C1 segment of cervical spinal cord (tissue), 14 donors: Measurements from ENCODE around the gene TFEC.
"Not testable (repeated sequence)": the region's sequence is repeated elsewhere in the genome, so short reads cannot be mapped to it uniquely, and the experiment has no call there.

Experiments
- DNase-seq, 14 donors: peaks; one replicate each; lab custom pipeline; 2025; lab: John Stamatoyannopoulos, UW

Gene TFEC, protein sequence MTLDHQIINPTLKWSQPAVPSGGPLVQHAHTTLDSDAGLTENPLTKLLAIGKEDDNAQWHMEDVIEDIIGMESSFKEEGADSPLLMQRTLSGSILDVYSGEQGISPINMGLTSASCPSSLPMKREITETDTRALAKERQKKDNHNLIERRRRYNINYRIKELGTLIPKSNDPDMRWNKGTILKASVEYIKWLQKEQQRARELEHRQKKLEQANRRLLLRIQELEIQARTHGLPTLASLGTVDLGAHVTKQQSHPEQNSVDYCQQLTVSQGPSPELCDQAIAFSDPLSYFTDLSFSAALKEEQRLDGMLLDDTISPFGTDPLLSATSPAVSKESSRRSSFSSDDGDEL

DNA sequence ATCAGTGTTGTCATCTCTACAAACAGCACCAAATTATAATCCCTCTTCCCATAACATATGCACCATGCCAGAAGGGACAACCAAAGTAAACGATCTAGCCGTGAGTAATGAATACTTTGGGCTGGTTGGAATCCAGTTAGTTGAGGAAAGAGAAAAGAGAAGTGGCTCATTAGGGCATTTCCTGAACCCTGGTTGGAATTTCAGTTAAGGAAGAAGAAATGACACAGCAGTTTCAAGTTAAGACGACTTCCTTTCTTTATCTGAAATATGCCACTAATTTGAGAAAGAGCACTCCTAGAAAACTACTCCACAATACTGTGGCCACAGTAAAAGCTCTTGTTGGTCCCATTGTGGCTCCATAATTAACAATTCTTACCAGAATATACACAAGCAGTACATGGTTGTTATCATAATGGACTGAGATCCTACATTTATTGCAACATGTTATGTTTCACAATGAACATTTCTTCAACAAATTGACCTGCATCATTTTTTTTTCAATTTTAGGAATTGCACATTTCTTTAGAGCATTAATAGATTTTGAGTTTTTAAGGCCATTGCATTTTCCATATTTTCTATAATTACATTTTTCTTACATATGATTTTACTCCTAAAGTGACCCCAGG is at the start of gene TFEC:
TFEC (minus strand) TSS at position 113 of the 626 bp plus-strand sequence. CDS start 46,322 bp downstream, outside the sequence.
- no peak for DNase-seq

DNA sequence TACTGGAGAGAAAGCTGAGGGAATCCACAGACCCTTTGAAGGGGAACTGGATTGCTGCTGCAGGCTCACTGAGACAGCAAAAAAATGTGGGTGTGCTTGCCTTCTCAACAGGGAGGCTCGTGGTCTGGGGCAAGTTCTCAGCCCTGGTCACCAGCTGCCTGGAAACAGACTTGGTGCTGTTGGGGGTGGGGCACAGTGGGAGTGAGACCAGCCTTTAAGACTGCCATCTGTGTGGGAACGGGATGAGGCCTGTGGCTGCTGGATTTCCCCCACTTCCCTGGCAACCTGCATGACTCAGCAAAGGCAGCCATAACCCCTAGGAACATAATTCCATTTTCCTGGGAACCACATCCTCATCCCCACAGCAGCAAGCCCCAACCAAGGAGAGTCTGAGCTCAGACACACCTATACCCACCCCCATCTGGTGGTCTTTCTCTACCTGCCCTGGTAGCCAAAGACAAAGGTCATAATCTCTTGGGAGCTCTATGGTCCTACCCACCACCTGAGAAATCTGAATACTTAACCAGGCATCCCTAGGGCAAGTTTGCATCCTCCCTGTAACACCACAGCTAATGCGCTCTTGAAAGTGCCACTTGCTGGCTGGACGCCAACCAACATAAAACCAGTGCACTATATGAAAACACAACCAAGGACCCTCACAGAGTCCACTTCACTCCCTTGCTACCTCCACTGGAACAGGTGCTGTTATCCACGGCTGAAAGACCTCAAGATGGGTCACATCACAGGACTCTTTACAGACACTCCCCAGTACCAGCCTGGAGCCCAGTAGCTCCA is 45.0 kb upstream of the TFEC start:
- DNase-seq = no peak

DNA sequence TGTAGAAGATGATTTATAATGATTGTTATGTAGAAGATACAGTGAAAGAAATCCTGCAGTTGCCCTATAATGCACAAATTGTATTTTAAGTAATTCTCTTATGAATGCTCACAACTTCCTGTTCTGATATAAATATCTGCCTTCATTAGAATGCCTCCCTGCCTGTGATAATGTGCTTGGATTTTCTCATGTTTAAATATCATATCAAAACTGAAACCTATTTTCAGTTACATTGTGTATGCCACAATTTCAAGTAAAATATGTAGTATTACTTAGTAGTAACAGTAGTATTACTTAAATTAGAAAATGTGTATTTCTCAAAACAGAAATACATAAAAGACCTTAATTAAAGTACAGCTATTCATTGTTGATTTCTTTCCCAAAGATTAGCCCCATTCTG is 41.1 kb upstream of the TFEC start:
- DNase-seq = no peak

DNA sequence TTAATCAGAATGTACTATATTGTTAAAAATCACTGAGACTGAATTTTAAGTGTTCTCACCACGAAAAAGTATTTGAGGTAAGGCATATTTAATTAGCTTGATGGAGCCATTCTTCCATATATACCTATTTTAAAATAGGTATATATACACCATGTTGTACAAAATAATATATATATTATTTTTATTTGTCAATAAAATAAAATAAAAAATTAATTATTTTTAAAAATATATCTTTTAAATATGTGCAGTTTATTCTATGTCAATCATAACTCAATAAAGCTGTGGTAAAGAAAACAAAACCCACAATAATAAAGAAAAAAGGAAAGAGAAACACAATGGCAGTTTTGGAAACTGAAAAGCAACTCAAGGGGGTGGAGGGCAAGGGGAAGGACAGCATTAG is 33.6 kb upstream of the TFEC start:
- no peak for DNase-seq

DNA sequence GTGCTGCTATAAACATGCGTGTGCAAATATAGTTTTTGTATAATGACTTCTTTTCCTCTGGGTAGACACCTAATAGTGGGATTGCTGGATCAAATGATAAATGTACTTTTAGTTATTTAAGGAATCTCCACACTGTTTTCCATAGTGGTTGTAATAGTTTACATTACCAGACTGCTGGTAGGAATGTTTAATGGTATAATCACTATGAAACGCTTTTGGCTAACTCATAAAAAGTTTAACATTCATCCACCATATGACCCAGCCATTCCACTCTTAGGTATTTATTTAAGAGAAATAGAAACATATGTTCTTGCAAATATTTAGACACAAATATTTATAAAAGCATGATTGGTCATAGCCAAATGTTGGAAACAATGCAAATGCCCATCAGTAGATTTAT is 32.1 kb upstream of the TFEC start:
- DNase-seq = no peak

DNA sequence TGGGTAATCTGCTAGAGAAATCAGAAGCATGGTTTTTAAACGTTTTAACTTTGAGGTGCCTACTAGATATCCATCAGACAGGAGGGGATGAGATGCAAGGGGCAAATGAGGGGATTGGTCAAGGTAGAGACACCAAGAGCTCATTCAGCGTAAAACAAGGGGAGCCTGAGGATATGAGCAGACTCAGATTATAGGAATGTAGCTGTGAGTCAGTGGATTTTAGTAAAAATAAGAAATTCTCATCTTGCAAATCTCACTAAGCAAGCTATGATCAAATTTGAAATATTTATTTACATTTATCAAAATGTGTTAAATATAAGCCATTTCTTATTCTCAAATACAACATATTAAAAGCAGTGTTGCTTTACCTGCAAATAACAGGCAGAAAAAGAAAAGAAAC is 21.4 kb upstream of the TFEC start:
- no peak for DNase-seq

DNA sequence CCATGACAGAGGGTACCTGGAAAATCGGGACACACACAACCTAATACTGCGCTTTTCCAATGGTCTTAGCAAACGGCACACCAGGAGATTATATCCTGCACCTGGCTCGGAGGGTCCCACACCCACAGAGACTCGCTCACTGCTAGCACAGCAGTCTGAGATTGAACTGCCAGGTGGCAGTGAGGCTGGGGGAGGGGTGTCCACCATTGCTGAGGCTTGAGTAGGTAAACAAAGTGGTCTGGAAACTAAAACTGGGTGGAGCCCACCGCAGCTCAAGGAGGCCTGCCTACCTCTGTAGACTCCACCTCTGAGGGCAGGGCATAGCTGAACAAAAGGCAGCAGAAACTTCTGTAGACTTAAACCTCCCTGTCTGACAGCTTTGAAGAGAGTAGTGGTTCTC is 16.7 kb upstream of the TFEC start:
- not testable (repeated sequence) for DNase-seq

DNA sequence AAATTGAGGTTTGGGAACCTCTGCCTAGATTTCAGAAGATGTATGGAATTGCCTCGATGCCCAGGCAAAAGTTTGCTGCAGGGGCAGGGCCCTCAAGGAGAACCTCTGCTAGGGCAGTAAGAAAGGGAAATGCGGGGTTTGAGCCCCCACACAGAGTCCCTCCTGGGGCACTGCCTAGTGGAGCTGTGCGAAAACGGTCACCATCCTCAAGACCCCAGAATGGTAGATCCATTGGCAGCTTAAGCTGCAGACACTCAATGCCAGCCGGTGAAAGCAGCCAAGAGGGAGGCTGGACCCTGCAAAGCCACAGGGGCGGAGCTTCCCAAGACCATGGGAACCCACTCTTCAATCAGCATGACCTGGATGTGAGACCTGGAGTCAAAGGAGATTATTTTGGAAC is 15.0 kb upstream of the TFEC start:
- no peak for DNase-seq

DNA sequence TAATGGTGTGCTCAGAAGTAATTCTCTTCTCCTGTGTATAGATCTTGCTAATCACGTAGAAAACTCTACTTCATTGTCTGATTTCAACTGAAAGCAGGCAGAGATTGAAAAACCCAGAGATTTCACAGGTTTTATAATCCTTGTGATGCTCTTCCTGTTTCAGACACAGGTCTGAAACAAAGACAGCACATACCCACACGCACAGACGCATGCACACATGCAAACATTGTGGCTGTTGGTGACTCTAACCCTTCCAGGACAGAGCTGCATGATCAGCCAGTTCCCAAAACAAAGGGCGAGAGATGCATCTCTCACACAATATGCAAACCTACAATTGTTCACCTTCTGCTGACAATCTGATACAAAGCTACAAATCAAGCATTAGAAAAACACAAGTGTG is 11.1 kb upstream of the TFEC start:
- DNase-seq = no peak

DNA sequence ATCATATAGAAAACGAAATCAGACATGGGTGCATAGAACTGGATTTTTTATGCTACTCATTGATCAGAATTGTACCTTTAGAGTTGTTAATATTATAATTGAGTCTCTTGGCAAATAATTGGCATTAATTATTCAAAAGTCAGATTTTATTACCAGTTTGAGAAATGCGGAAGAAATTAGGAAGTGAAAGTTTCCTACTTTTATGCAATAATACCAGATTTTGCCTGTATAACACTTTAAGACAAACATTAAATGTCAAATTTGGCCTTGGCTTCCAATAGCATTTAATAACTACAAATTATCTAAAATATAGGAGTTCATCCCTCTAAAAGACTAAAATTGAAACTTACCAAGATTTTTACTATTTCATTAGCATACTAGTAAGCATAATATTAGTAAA is 6.8 kb upstream of the TFEC start:
- no peak for DNase-seq

DNA sequence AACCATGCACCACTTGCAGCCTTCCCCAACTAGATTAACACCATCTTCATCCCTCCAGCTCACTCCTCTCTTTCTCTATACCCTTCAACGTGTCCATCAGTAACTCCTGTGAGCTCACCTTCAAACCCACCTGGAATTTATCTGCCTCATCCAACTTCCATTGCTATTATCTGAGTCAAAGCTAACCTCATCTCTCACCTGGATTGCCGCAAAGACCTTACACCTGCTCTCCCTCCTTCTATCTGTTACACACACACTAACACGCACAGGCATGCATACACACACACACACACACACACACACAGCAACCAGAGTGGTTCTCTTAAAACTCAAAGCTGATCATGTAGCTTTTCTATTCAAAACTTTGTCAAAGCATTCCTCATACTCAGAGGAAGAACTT is 3.8 kb upstream of the TFEC start:
- no peak for DNase-seq

DNA sequence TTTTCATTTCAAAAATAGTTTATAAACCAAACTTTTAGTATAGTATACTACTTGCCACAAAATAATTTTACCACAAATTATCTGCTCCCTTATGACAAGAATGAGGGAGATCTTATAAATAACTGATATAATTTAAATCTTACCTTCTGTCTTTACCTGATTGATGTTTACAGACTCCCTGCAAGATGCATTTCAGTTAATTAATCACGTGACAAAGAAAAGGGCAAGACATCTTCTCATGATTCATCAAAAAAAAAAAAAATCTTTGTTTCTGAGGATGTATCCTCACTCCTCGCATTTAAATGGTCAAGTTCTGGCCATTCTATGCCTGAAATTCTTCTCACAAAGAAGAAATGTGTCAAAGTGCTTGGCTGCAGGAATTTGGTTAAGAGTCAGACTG is 2.3 kb upstream of the TFEC start:
- no peak for DNase-seq

DNA sequence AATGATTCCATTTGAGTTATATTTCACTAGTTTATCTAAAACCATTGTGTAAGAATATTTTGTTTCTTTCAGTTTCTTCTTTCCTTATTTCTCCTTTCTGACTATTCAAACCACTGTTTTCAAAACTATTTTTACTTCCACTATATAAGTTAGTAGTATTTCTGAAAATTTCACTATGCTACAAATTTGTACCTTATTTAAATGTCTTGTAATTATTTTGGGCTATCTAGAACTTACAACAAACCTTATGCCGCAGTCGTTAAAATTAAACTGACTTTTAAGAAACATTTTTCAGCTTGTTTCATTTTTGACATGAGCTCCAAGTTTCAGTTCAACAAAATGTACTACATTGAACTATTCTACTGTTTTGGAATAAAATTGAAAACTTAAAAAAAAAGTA is 1.8 kb downstream of the TFEC start:
- DNase-seq = no peak

DNA sequence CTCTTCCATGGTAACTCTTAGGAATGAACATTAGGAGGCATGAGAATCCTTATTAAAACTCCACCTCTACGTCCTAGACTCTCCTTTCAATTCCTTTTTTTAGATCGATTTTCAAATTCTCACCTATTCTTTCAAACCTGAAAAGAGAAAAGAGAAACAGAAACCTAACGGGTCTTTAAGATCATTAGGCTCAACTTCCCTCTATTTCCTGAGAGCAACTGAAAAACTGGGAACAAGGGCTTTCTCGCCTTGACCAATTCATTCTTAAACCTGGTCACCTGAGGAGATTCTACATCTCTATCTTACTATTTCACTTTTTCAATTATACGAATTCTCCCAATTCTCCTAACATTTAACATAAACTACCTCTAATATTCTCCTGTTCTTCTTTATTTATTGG is 2.8 kb downstream of the TFEC start:
- no peak for DNase-seq

DNA sequence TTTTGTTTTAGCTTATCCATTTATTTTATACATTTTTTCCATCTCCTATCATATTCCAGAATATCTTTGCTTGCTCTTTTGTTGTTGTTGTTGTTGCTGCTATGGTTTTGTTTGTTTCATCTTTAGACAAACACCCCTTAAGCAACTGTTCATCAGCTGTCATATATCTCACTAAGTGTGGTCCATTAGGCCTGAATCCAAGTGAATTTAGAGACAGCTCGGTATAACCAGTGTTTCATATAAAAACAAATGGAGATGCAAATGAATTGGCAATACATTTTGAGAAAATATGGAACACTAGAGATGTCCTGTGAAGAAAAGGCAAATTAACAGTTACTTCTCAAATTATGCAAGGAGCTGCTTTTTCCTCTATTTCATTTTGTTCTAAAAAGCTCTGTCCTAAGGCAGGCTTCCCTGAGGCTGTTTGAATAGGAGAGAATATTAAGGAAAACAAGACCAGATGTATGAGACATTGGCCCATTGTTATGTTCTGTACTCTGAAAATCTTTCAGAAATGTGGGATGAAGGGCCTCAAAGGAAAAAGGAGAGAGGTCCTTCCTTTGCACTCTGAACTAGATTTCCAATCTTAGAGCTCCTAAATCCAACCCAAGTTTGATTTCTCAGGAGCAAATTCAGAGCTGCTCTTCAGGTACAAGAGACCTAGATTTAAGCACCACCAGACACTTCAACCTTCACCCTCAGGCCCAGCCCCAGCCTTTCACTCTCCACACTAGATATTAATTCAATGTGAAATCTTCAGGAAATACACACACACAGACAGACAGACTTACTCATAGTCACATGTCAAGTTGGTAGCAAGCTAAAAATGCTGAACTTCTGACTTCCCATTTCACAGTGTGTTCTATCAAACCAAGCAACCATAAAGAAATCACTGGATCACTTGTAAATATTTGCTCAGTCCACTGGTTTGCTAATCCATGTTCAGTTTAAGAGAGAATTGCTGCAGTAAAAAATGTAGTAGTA is 5.4 kb downstream of the TFEC start:
- no peak for DNase-seq

DNA sequence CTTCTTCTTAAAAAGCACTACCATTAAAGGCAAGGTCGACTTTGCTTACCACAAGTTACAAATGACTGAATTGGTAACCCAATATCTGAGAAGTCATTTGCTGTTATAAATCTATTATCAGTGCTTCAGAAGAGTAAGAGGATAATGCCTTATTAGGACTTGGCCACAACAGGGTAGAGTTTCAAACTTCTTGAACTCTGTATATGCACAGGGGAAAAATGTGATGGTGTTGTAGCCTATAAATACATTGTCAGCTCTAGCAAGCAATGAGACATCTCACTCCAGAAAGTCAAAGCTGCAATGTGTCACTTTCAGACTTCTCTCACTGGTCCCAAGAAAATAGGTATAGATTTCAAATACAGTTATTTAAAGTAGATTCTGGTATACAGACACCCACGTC is 9.3 kb downstream of the TFEC start:
- DNase-seq = no peak

DNA sequence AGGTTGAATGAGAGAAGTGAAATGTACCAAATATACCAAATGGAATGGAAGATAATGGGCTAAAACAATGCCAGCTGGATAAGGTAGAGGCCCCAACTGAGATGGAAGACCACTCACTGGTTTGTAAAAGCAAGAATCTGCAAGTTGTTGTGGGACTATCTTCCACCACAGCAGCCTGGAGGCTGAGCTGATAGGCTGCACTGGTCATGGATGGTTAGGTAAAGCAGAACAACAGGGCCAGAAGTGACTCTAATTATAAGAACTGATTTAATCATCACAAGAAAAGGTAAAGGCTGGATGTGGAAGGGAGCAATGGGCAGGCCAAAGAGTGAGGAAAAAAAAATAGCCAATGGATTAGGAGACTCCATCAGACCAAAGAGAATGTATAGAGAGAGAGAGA is 11.8 kb downstream of the TFEC start:
- DNase-seq = no peak

DNA sequence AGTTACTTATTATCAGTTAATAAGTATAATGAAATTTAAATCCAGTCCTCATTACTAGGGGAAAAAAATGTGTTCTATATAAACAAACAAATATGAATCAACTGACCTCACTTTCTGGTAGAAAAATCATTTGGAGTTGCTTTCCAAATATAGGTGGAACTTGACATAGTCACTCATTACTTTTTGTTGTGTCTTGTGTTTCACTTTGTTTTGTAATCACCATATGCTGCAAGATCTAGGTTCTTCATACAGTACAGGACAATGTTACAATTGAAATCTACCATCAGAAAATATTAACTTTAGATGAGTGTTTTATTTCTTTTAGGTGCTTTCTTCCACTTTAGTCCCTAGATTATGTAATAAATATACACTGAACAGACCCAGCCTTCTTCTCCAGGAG is 16.9 kb downstream of the TFEC start:
- DNase-seq = no peak

DNA sequence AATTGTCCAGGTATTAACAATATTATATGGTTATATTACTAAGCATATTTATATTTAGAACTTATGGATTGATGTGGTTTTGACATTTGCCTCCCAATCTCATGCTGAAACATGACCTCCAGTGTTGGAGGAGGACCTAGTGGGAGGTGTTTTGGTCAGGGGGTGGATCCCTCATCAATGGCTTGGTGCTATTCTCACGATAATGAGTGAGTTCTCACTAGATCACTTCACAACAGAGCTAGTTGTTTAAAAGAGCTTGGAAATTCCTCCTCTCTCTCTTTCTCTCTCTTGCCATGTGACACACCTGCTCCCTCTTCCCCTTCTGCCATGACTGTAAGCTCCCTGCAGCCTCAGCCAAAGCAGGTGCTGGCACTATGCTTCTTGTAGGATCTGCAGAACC is 19.0 kb downstream of the TFEC start:
- no peak for DNase-seq

DNA sequence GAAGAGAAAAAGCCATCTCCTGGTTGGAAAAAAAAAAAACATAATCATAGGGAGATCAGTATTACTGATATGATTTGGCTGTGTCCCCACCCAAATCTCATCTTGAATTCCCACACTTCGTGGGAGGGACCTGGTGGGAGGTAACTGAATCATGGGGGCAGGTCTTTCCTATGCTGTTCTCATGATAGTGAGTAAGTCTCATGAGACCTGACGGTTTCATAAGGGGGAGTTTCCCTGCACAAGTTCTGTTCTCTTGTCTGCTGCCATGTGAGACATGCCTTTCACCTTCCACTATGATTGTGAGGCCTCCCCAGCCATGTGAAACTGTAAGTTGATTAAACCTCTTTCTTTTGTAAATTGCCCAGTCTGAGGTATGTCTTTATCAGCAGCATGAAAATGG is 25.8 kb downstream of the TFEC start:
- not testable (repeated sequence) for DNase-seq

DNA sequence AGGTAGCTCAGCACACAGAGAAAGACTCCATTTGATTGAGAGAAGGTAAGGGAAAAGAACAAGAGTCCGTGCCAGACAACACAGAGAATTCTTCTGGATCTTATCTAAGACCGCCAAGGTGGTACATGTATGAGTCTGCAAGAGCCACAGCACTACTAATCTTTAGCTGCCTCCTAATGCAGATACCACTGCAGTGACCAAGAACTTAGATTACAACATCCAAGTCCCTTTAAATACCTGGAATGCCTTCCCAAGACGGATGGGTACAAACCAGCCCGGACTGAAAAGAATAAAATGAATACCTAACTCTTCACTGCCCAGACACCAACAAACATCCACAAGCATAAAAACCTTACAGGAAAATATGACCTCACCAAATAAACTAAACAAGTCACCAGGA is 33.3 kb downstream of the TFEC start:
- DNase-seq = no peak

DNA sequence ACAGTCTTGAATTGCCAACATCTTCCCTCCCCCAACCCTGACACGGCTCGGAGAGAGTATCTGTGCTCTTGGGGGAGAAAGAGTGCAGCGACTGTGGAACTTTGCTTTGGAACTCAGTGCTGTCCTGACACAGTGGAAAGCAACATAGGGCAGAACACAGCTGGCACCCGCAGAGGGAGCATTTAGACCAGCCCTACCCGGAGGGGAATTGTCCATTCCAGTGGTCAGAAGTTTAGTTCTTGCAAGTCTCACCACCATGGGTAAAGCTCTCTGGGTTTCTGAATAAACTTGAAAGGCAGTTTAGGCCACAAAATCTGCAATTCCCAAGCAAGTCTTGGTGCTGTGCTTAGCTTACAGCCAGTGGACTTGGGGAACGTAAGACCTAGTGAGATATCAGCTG is 34.9 kb downstream of the TFEC start:
- no peak for DNase-seq
